OCI-M2 (cell line): ENCODE data around the gene IKZF5.

ENCODE experiments used
- DNase-seq: peaks from one replicate; lab custom pipeline; 2025; ENCODE audit not compliant: unreplicated experiment; lab: John Stamatoyannopoulos, UW

IKZF5 gene

DNA sequence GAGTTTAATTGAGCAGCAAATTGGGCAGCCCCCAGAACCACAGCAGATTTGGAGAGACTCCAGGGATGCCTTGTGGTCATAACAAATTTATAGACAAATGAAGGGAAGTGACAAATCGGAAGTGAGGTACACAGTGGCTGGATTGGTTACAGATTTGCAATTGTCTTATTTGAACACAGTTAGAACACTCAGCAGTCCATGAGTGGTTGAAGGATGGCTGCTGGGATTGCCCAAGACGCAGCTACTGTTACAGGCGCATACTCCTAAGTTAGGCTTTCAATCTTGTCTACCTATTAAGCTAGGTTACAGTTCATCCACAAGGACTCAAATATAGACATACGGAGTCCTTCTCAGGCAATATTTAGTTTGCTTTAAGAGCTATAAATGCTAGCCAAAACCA lies 7.6 kb upstream of the IKZF5 start:
- DNase-seq = no peak

DNA sequence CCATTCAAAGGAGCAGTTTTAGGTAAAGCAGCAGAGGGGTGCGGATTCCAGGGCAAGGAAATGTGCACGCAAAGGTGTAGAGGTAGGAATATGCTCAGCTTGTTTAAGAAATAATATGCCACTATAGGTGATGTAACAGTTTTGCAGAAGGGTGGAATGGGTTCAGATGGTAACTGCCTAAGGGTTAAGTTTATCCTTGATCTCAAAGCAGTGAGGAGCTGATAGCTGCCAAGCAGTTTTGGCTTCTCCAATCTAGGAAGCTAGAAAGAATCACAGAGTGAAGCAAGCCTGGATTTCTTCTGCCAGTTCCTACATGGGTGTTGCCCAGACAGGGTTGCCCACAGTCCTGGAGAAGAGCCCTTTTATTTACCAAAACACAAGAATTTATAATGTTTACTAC lies 6.2 kb upstream of the IKZF5 start:
- no peak for DNase-seq

DNA sequence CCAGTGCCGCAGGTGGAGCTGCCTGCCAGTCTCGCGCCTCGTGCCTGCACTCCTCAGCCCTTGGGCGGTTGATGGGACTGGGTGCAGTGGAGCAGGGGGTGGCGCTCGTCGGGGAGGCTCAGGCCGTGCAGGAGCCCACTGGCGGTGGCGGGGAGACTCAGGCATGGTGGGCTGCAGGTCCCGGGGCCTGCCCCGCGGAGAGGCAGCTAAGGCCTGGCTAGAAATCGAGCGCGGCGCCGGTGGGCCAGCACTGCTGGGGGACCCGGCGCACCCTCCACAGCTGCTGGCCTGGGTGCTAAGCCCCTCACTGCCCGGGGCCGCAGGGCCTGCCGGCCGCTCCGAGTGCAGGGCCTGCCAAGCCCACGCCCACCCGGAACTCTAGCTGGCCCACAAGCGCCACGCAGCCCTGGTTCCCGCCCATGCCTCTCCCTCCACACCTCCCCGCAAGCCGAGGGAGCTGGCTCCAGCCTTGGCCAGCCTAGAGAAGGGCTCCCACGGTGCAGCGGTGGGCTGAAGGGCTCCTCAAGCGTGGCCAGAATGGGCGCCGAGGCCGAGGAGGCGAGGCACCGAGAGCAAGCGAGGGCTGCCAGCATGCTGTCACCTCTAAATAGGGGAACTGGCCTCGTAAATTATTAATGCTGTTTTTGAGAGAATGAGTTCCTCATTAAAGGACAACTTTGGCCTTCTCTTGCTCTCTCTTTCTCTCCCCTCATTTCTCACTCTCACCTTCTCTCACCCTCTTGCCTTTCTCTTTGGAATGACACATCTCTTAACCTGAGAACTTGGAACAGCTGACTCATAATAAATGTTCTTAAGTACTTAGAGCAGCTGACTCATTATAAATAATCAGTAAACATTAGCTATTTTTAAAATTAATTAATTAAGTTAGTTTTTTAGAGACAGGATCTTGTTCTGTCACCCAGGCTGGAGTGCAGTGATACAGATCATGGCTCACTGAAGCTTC lies 5.1 kb upstream of the IKZF5 start:
- DNase-seq = no peak

GRCh38 chr10:123011987-123012386 lies 3.4 kb upstream of the IKZF5 start:
- DNase-seq = no peak

- no peak for DNase-seq
Measured at GRCh38 chr10:123009105-123009820, 668 bp upstream of the IKZF5 start.

DNA sequence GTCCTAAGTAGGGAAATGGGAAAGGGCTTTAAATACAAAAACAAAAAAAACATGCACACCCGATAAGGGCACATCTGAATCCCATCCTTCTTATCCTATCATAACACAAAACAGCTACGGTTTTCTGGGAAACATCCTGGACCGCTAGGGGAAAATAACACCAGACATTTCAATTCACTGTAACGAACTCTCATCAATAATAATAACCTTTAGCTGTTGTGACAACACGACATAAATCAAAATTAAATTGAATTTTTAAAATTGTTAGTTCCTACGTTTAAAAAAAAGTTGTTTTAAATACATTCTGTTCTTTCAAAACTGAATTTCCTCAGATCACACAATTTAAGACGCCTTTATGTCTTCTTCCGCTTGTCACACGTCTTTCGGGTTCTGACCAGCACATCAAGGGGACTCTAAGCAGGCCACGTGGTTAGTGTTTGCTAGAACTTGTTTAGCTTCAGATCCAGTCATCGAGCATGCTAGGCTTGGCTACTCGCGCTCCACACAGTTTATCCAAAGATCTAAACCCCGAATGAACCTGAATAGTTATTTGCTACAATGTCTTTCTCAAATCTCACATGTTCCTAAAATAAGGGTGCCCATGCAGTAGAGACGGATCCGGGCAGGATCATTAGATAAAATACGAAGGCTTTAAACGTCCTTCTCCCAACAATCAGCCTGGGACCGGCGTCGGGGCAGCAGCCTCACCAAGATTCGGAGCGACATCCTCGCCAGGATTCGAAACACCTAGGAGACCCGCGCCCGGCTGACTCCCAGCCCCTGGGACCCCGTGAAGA lies 839 bp downstream of the IKZF5 start:
- no peak for DNase-seq

DNA sequence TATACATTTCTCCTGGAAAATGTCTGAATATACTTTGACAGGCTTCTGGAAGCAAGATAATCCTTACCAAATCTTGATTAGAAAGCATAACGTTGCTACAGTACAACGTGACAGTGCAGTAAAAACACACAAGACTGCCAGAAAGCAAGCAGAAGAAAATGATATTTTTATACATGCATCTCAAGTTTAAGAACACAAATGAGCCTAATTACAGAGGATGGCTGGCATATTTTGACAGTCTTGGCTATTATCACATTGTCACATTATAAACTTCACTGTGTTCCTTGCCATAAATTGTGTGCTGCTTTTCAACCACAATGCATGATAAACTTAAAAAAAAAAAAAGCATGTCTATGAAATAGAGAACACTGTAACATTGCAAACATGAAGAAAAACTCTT lies 4.3 kb downstream of the IKZF5 start:
- DNase-seq = no peak

DNA sequence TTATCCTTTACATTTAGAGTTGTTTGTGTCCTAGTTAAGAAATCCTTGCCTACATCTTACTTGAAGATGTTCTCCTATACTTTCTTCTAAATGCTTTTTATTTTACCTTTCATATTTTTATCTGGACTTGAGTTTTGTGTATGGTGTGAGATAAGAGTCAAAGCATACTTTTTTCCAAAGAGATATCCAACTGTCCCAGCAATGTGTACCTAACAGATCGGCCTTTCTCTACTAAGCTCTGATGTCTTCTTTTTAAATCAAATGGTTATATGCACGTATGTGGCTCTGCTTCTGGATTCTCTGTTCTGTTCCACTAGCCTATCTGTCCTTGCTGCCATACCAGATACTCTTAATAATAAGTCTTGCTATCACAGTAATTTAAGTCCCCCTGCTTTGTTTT lies 7.2 kb downstream of the IKZF5 start:
- DNase-seq = no peak

GRCh38 chr10:123000155-123000554 lies 8.4 kb downstream of the IKZF5 start:
- no peak for DNase-seq

GRCh38 chr10:122999347-122999746 lies 9.2 kb downstream of the IKZF5 start:
- DNase-seq = no peak

- no peak for DNase-seq
Measured at GRCh38 chr10:122998934-122999333, 9.7 kb downstream of the IKZF5 start.

DNA sequence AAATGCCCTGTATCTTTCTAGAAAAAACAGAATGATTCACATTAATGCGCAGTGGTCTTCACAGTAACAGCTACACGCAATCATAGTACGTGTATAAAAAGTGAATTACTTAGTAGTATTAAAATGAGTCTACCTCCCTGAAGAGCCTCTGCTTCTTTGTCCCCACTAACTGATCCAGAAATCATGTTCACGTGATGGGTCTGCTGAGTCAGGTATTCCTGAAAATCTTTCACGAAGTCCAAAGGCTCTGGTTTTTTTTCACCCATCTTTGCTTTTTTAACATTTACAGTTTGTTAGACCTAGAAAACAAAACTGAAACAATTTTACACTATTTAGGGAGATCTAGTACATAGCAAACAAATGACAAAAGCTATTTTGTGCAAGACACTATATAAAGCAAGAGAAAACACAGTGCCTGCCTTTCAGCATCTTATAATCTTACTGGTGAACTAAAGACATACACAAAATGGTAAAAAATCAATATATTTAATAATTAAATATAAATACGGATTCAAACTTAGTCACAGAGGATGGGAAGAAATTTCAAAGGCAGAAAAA lies 10.2 kb downstream of the IKZF5 start:
- no peak for DNase-seq

- no peak for DNase-seq
Measured at GRCh38 chr10:122997864-122998263, 10.7 kb downstream of the IKZF5 start.

- no peak for DNase-seq
Measured at GRCh38 chr10:122995936-122996335, 12.7 kb downstream of the IKZF5 start.

DNA sequence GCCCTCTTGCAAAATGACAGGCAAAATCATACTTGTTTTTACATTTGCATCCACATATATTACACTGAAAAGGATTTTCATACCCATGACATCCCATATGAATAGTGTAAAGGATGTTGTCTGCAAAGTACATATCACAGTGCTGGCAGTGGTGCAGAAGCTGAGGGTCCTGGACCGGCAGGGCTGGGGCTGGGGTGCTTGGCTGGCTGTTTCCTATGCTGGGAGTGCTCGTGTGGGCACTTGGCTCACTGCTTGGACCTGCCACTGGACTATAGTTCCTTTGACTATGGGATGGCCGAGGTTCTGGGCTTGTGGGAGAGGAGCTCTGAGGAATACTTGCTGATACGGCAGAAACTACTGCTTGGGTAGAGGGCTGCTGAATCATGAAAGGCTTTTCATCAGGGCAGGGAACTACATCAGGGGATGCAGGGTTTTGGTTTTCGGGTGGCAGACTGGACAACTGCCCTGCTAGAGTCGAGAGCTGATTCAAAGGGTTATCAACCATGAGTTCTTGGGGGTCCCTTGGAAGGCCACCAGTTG lies 14.7 kb downstream of the IKZF5 start:
- DNase-seq = no peak

DNA sequence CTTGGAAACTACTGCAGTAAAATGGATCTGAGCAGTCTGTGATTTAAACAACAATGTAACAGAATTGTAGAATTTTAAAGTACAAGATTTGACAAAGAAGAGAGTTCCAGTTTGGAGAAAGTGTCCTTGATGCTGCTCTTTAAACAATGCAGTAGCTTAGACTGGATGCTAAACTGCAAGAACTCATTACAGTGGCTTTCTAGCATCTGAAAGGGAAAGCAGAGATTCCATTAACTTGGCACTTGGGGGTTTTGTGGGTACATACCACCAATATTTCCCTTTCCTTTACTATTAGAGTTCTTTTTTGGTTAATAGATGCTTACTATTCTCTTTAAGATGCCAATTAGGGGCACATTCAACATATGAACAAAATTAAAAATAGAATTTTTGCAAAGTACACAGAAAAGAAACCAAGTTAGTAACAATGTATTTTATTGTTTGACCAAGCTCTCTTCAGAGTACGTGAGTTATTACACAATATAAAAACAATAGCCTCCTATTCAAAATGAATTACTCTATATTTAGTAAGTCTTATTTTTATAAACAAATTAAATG lies 16.5 kb downstream of the IKZF5 start:
- DNase-seq = no peak

DNA sequence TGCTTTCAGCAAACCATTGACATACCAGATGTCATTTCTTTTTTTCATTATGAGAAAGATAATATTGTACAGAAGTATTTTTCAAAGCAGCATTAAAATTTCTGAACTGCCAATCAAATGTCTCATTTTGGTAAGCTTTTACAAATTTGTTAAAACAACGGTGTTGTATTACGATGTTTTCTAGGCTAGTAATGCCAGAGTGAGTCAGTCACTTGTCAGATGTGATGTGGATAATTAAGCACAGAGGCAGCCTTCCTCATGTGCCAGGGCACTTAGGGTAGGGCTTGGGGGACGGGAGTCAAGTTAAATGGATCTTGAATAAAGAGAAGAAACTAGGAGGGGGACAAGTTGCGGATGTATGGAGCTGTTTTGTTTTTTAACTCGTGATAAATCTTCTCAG lies 18.3 kb downstream of the IKZF5 start:
- DNase-seq = no peak

- DNase-seq = no peak
Measured at GRCh38 chr10:122988501-122988900, 20.1 kb downstream of the IKZF5 start.

GRCh38 chr10:122986335-122986734 lies 22.3 kb downstream of the IKZF5 start:
- no peak for DNase-seq

DNA sequence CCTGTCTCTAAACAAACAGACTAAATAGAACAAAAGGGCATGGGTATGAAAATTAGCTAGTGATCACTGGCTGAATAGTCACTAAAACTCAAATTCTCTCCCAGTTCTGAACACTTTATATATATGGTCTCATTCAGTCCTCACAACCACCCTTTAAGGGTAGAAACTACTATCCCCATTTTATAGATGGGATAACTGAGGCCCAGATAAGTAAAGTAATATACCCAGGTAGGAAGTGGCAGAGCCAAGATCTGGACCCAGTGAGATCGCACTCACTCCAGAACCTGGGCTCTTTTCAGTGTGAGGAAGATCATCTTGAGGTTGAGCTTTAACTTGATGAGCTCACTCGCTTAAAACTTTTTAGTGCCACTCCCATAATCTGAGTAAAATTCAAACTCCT lies 23.9 kb downstream of the IKZF5 start:
- no peak for DNase-seq

DNA sequence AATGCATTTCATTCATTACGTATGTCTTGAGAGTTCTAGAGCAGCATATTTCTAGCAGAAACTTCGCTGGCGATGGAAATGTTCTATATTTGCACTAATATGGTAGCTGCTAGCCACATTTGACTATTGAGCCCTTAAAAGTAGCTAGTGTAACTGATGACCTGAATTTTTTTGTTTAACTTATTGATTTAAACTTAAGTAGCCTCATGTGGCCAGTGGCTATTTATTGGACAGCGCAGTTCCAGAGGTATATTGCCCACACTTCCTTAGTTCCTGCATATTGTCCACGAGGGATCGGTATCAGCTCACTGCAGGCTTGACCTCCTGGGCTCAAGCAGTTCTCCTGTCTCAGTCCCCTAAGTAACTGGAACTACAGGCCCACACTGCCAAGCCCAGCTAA lies 24.7 kb downstream of the IKZF5 start:
- DNase-seq = no peak
